Measurements from ENCODE around the gene CHKB.
A peak's percentile ranks its signal among the peaks of the same experiment; 100 is the strongest.

CHKB gene

DNA sequence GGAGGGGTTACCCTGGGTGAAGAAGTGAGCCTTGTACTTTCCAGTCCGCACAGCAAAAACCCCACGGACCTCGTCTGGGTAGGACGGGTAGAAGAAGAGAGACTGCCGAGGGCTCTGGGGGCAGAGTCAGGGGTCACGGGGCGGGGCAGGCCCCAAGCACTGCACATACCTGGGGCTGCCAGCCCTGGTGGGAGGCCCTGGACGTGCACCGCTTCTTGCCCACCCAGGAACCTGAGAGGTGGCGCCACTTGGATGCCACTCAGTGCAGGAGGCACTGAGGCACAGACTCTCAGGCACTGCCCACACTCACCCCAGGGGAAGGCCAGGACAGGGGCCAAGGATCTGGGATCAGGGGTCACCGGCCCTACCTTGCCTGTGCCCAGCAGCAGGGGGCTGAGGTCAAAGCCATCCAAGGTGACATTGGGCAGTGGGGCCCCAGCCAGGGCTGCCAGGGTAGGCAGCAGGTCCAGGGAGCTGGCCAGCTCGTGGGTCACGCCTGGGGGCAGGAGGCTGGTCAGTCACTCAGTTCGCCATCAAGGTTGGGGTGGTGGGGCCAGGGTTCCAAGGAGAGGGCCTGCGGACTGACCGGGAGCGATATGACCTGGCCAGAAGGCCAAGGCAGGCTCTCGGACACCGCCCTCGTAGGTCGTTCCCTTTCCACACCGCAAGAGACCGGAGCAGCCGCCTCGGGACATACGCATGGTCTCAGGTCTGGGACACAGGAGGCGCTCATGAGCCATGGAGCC lies 43.1 kb upstream of the CHKB start:
- no peak overlapping the region for H2AFZ ChIP-seq (ENCODE audit: low read length)
- H3K4me2 ChIP-seq (ENCODE audit: low read length): no peak overlapping the region
- H3K9me3 ChIP-seq (ENCODE audit: low read length): no peaks in the 10 kb centered on the region
- no peak overlapping the region for H3K27ac ChIP-seq (ENCODE audit: low read depth, low read length, poor library complexity, severe bottlenecking)
- no peaks in the 10 kb centered on the region for H4K20me1 ChIP-seq (ENCODE audit: insufficient read depth, low read length)
- TF ChIP-seq EZH2 (IDR thresholded peaks at IDR 0.05; ENCODE audit: borderline replicate concordance, low read length): no peak
- TF ChIP-seq, protein P1, sequence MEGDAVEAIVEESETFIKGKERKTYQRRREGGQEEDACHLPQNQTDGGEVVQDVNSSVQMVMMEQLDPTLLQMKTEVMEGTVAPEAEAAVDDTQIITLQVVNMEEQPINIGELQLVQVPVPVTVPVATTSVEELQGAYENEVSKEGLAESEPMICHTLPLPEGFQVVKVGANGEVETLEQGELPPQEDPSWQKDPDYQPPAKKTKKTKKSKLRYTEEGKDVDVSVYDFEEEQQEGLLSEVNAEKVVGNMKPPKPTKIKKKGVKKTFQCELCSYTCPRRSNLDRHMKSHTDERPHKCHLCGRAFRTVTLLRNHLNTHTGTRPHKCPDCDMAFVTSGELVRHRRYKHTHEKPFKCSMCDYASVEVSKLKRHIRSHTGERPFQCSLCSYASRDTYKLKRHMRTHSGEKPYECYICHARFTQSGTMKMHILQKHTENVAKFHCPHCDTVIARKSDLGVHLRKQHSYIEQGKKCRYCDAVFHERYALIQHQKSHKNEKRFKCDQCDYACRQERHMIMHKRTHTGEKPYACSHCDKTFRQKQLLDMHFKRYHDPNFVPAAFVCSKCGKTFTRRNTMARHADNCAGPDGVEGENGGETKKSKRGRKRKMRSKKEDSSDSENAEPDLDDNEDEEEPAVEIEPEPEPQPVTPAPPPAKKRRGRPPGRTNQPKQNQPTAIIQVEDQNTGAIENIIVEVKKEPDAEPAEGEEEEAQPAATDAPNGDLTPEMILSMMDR (IDR thresholded peaks at IDR 0.05; ENCODE audit: low read length): peak; percentile 23; the same call in 1 of the 2 replicates
- no peak overlapping the region for H3K9ac ChIP-seq (ENCODE audit: low read length)
- H3K4me1 ChIP-seq (ENCODE audit: insufficient read depth, low read length, severe bottlenecking): peaks cover 48% of the 10 kb centered on the region
- H3K27me3 ChIP-seq (ENCODE audit: insufficient read depth, low read length): no peaks in the 10 kb centered on the region
- no peak overlapping the region for H3K4me3 ChIP-seq (ENCODE audit: low read depth, low read length, poor library complexity, severe bottlenecking)
- no peaks in the 10 kb centered on the region for H3K9me2 ChIP-seq (ENCODE audit: low read depth, low read length)
- H3K79me2 ChIP-seq (ENCODE audit: insufficient read depth, low read length): no peaks in the 10 kb centered on the region
- H3F3A ChIP-seq (ENCODE audit: insufficient read depth, low read length): peaks cover 9% of the 10 kb centered on the region; the same call in 1 of the 2 replicates
- no peaks in the 10 kb centered on the region for H3K36me3 ChIP-seq (ENCODE audit: insufficient read depth, low read length)

DNA sequence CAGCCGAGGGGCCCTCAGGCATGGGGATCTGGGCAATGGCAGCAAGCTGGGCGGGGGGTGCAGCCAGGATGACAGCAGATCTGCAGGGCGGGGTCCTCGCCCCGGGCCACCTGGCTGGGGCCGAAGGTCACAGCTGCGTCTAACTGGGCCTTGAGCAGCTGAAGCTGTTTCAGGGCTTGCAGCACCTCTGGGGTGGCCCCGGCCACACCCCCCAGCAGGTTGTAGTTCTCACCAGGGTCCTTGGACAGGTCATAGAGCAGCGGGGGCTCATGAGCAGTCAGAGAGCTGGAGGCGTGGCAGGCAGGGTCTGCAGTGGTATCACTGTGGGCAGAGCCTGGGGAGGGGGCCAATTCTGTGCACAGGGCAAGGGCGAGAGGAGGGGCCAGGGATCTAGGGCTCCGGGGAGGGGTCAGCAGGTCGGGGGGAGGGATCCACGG lies 42.5 kb upstream of the CHKB start:
- Histone ChIP-seq H3K9me3 (ENCODE audit: low read length) (no peaks in the 10 kb centered on the region), H3K36me3 (ENCODE audit: insufficient read depth, low read length) (no peaks in the 10 kb centered on the region), H3F3A (ENCODE audit: insufficient read depth, low read length) (peaks cover 9% of the 10 kb centered on the region; the same call in 1 of the 2 replicates), H3K79me2 (ENCODE audit: insufficient read depth, low read length) (no peaks in the 10 kb centered on the region), H4K20me1 (ENCODE audit: insufficient read depth, low read length) (no peaks in the 10 kb centered on the region), H3K4me3 (ENCODE audit: low read depth, low read length, poor library complexity, severe bottlenecking) (no peak overlapping the region), H3K4me1 (ENCODE audit: insufficient read depth, low read length, severe bottlenecking) (peaks cover 52% of the 10 kb centered on the region), H3K9ac (ENCODE audit: low read length) (no peak overlapping the region), H3K27ac (ENCODE audit: low read depth, low read length, poor library complexity, severe bottlenecking) (peak overlapping the region; percentile 25), H3K4me2 (ENCODE audit: low read length) (no peak overlapping the region), H2AFZ (ENCODE audit: low read length) (no peak overlapping the region), H3K9me2 (ENCODE audit: low read depth, low read length) (no peaks in the 10 kb centered on the region), H3K27me3 (ENCODE audit: insufficient read depth, low read length) (no peaks in the 10 kb centered on the region)
- TF ChIP-seq, protein P1 (IDR thresholded peaks at IDR 0.05; ENCODE audit: low read length): no peak
- no peak for TF ChIP-seq EZH2 (IDR thresholded peaks at IDR 0.05; ENCODE audit: borderline replicate concordance, low read length)

DNA sequence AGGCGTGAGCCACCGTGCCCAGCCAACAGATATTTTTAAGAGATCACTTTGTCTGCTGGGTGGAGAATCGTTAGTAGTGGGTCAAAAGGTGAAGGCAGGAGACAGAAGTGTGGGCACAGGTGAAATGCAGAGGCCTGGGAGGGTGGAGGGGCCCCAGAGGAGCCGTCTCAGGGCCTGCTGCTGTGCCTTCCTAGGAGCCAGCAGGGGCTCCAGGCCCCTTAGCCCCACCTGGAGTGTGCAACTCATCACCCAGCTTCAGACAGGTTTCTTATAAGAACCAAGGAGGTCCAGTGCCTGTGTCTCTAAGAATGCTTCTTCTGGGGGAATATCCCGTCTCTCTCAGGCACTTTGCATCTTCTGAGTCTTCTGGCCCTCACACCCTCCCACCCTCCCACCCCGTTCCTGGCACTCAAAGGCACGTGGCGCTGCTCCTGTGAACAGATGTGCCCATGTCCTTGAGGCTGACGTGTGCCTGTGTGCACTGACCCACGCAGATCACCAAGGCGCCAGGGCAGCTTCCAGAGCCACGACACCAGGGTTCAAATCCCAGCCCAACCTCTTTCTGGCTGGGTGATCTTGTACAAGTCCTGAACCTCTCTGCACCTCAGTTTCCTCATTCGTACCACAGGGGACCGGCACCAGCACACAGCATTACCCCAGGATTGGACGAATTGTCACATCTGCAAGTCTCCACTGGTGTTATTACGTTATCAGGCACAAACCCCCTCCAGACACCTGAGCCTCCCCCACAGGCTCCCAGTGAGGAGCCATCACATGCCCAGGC lies 41.9 kb upstream of the CHKB start:
- H3F3A ChIP-seq (ENCODE audit: insufficient read depth, low read length): peaks cover 9% of the 10 kb centered on the region; the same call in 1 of the 2 replicates
- no peak overlapping the region for H2AFZ ChIP-seq (ENCODE audit: low read length)
- H4K20me1 ChIP-seq (ENCODE audit: insufficient read depth, low read length): no peaks in the 10 kb centered on the region
- H3K36me3 ChIP-seq (ENCODE audit: insufficient read depth, low read length): no peaks in the 10 kb centered on the region
- H3K9me2 ChIP-seq (ENCODE audit: low read depth, low read length): no peaks in the 10 kb centered on the region
- TF ChIP-seq EZH2 (IDR thresholded peaks at IDR 0.05; ENCODE audit: borderline replicate concordance, low read length): no peak
- TF ChIP-seq, protein P1 (IDR thresholded peaks at IDR 0.05; ENCODE audit: low read length): no peak
- H3K4me2 ChIP-seq (ENCODE audit: low read length): no peak overlapping the region
- peaks cover 58% of the 10 kb centered on the region for H3K4me1 ChIP-seq (ENCODE audit: insufficient read depth, low read length, severe bottlenecking)
- no peaks in the 10 kb centered on the region for H3K79me2 ChIP-seq (ENCODE audit: insufficient read depth, low read length)
- no peaks in the 10 kb centered on the region for H3K27me3 ChIP-seq (ENCODE audit: insufficient read depth, low read length)
- H3K9me3 ChIP-seq (ENCODE audit: low read length): no peaks in the 10 kb centered on the region
- peak overlapping the region; percentile 25 for H3K27ac ChIP-seq (ENCODE audit: low read depth, low read length, poor library complexity, severe bottlenecking)
- H3K4me3 ChIP-seq (ENCODE audit: low read depth, low read length, poor library complexity, severe bottlenecking): no peak overlapping the region
- no peak overlapping the region for H3K9ac ChIP-seq (ENCODE audit: low read length)
